Fibroblast of skin of right quadriceps (primary cell): ENCODE measurements around the gene UVSSA.
"Not testable (repeated sequence)": the region's sequence is repeated elsewhere in the genome, so short reads cannot be mapped to it uniquely, and the experiment has no call there.

Experiments used
- DNase-seq: peaks from one replicate; pipeline ENCODE4 v3.0.0-alpha.2; 2013

UVSSA gene

GRCh38 chr4:1365271-1366178 is 18.5 kb downstream of the UVSSA start:
- DNase-seq = no peak

DNA sequence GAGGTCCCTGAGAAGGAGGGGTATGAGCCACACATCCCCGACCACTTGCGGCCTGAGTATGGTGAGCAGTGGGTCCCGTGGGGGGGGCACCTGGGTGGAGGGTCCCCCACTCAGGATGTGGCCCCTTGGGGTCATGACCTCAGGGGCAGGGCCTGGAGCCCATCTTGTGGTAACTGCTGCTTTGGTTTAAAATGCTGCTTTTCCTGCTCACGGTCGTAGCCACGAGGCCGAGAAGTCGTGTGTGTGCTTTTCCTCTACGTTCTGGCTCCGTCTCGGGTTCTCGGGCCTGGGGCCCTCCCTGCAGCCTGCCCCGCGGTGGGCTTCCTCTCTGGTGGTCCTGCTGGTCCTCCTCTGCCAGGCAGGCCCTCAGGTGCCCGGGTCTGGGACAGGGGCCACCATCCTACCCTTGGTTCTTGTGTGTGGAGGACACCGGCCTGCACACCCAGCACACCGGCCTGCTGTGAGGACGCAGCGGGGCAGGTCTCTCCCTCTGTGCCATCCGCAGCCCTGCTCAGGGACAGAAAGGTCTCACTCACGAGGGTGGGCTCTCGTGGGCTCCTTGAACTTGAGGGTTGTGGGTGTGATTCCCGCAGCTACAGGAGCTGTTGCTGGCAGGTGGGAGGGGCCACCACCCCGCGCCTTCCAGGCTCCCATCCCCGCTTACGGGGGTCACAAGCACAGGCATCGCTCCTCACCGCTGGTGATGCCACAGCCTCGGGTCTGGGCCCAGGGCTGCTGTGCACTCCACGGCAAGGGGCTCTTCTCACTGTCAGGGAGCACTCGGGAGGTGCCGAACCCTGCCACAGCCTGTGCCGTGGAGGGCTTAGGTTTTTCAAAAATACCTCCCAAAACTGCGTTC is 19.6 kb downstream of the UVSSA start:
- DNase-seq = no peak

GRCh38 chr4:1367230-1367935 is 20.4 kb downstream of the UVSSA start:
- DNase-seq = no peak

DNA sequence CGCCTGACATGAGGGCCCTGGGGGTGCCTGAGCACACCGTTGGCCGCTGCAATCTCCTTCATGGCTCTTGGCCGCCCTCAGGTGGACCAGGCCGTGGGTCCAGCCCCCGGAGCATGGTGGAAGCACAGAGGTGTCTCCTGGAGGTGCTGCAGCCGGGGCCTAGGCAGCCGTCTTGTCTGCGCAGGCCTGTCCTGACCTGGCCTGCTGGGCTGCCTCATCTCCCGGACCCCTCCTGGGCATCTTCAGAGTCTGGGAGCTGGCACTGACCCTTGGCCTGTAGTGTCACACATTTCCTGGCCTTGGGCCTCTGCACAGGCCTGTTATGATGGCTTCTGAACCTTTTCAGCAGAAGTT is 20.9 kb downstream of the UVSSA start:
- DNase-seq = no peak

GRCh38 chr4:1368421-1369090 is 21.5 kb downstream of the UVSSA start:
- DNase-seq = no peak

DNA sequence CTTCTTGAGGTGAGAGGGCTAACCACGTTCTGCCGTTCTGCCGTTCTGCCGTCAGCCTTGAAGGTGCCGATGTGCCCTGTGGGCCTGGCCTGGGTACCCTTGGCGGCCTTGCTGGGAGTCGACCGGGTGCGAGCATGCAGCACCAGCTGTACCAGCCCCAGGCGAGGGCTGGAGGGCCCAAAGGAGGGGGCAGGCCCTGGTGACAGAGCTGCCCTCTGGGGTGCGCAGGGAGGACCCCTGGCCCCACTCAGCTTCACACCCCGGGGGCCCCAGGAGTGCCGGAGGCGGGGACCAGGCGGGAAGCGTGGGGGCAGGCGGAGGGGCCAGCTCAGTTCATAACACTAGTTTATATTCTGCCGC is 22.1 kb downstream of the UVSSA start:
- DNase-seq = no peak

DNA sequence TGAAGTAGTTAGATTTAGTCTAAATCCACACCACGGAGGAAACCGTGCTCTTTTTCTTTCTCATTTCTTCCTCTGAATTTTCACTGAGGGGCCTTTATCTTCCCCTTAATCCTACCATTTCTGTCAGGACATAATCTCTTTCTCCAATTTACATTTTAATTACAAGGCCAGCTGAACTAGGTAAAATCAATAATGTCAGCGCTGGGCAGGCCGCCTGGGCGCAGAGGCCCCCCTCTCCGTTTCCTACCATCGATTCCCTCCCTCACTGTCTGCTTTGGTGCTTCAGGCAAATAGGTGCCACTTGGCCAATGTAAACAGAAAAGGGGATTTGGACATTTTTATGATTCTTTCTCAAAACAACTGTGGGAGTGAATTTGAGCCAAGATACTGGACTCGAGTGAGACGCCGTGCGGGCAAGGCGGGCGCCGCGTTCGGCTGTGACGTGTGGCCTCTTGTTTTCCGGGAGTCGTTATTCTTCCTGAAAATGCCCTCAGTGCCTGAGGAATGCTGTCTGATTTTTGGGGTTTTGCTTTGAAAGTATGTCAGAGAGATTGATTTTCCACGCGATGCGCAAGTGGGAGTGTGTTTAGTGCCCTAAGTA is 22.6 kb downstream of the UVSSA start:
- no peak for DNase-seq

- no peak for DNase-seq
These were observed 23.5 kb downstream of the UVSSA start for GRCh38 chr4:1370321-1371124.

- DNase-seq = no peak
These were observed 24.5 kb downstream of the UVSSA start for GRCh38 chr4:1371176-1372165.

GRCh38 chr4:1372576-1372975 is 25.6 kb downstream of the UVSSA start:
- not testable (repeated sequence) for DNase-seq

GRCh38 chr4:1373892-1374705 is 27.1 kb downstream of the UVSSA start:
- no peak for DNase-seq

DNA sequence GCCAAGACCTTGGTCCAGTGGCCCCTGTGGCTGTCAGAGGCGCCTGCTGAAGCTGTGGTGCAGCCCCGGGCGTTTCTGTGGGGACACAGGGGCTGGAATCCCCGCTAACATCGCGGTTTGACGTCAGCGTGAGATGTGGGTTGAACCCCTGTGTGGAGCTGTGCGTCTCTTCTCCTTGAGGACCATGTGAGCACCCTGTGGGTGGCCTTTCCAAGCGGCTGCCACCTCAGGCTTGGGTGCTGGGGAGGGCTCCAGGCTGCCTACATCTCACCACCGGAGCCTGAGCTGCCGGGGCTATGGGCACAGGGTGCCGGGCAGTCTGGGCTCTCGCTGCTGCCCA is 27.7 kb downstream of the UVSSA start:
- no peak for DNase-seq

DNA sequence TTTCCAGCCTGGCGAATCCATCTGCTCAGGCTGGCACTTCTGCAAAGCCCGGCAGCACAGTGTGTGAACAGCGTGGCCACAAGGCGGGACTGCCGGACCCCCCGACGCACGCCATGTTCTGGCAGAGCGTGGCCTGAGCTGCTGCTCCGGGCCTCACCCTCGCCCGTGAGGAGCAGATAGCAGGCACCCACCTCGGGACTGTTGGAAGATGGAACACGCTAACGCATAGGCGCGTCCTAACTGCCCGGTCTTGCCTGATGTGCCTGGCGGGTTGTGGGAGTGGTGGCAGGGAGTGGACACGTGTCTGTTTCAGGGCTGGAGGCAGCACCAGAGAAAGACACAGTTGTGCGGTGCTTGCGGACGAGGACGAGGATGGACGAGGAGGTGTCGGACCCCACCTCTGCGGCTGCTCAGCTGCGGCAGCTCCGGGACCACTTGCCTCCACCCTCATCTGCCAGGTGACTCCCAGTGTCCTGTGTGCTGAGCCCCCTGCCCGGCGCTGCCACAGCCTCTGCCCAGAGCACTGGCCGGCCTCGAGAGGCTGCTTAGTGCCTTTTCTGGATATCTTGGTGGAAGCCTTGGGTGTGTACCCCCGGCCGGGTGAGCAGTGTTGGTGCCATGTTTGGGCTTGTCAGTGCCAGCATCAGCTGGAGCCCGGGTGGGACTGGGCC is 28.2 kb downstream of the UVSSA start:
- no peak for DNase-seq

DNA sequence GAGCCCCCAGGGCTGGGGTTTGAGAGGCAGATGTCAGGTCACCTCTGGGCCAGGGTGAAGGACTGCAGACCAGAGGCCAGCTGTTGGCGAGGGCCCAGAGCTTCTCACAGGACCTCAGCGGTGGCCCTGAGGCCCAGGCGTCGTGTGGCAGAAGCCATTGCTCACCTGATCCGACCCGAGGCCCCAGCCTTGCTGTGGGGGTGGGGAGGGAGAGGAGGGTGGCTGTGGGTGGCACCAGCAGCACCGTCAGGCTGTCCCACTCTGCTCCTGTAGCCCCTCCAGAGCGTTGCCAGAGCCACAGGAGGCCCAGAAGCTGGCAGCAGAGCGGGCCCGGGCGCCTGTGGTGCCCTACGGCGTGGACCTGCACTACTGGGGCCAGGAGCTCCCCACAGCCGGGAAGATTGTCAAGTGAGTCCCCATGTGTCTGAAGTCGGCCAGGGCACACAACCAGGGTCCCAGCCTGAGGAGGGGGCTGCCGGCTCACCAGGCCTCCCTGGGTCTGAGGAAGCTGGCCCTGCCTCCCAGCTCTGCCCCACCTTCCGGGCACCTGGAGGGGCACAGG is 28.8 kb downstream of the UVSSA start:
- DNase-seq = no peak

- DNase-seq = no peak
These were observed 29.4 kb downstream of the UVSSA start for GRCh38 chr4:1376391-1376840.

GRCh38 chr4:1376841-1377605 is 30.0 kb downstream of the UVSSA start:
- no peak for DNase-seq

- DNase-seq = no peak
These were observed 30.7 kb downstream of the UVSSA start for GRCh38 chr4:1377606-1378261.
